Suprapubic skin (tissue), 4 donors: ENCODE measurements around the gene ANKRD13D. TPM values are rescaled to one million over a fixed set of nuclear protein-coding genes. Genes with fewer than 3 reads are reported as not detected.
"Not testable (repeated sequence)": the region's sequence is repeated elsewhere in the genome, so short reads cannot be mapped to it uniquely, and the experiment has no call there.

Experiments used
- DNase-seq, 2 donors: peaks; one replicate each; pipeline ENCODE4 v3.0.0-alpha.2; 2019; ENCODE audit warnings: low spot score in 2 of 2
- H3K27ac ChIP-seq: fragments of 200-600 bp; sonication (generic); one replicate; pipeline ENCODE4 v1.5.1; 2019
- H3K27me3 ChIP-seq: fragments of 200-600 bp; sonication (generic); one replicate; pipeline ENCODE4 v1.5.1; 2019
- H3K36me3 ChIP-seq: fragments of 200-600 bp; sonication (generic); one replicate; pipeline ENCODE4 v1.5.1; 2019
- H3K4me1 ChIP-seq: fragments of 200-600 bp; sonication (generic); one replicate; pipeline ENCODE4 v1.5.1; 2019
- H3K4me3 ChIP-seq: fragments of 200-600 bp; sonication (generic); one replicate; pipeline ENCODE4 v1.5.1; 2019; ENCODE audit warnings: mild to moderate bottlenecking
- H3K9me3 ChIP-seq: fragments of 200-600 bp; sonication (generic); one replicate; pipeline ENCODE4 v1.5.1; 2019
- EP300 ChIP-seq: sonication (generic); formaldehyde crosslinking; IDR thresholded peaks from one replicate; pipeline ENCODE4 v1.6.1; 2017; ENCODE audit warnings: antibody characterized with exemption
- POLR2A ChIP-seq, 2 donors: fragments of 450-650 bp; IDR thresholded peaks; one replicate each; pipeline ENCODE4 v1.6.1; 2017; ENCODE audit warnings: antibody characterized with exemption in 2 of 2, mild to moderate bottlenecking in 2 of 2, moderate library complexity in 2 of 2
- POLR2AphosphoS5 ChIP-seq, 3 donors: sonication (generic); formaldehyde crosslinking; IDR thresholded peaks; one replicate each; pipeline ENCODE4 v1.6.1; 2017; ENCODE audit warnings: antibody characterized with exemption in 3 of 3
- WGBS: methylation state at CpG from one replicate; pipeline ENCODE4 v1.1.5; 2018; 5-methylcytosine and 5-hydroxymethylcytosine counted together
- total RNA-seq, 4 donors: library from RNA; depleted of rRNA; stranded (reverse); fragments of >200 nt; gene quantifications; one replicate each; pipeline ENCODE4 v1.1.0, GENCODE V29; 2016
- TF ChIP-seq, protein P1 (sequence below), 2 donors: fragments of 200-600 bp in 1 of 2; fragments of 450-650 bp in 1 of 2; sonication (generic) in 1 of 2; IDR thresholded peaks; one replicate each; pipeline ENCODE4 v1.5.1; 2016 to 2019; ENCODE audit warnings: antibody characterized with exemption in 2 of 2, mild to moderate bottlenecking in 1 of 2, moderate library complexity in 1 of 2

The ANKRD13D gene
- total RNA-seq, 4 donors from 2014 or later: 55.7 to 154 (median 77.2) TPM

DNA sequence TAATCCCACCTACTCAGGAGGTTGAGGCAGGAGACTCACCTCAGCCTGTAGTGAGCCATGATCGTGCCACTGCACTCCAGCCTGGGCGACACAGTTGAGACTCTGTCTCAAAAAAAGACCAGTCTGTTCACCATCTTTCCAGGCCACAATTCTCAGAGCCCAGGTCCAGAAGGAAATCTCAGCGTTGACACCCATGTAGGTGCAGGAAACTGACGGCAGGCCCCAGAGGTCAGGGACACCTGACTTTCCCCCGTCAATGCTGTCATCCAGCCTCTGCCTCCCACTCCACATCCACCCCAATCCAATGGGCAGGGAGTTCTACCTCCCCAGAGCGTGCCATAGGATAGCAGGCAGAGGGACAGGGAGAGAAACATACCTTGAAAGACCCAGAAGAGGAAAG is 28.7 kb upstream of the ANKRD13D start:
- DNase-seq: no peak

DNA sequence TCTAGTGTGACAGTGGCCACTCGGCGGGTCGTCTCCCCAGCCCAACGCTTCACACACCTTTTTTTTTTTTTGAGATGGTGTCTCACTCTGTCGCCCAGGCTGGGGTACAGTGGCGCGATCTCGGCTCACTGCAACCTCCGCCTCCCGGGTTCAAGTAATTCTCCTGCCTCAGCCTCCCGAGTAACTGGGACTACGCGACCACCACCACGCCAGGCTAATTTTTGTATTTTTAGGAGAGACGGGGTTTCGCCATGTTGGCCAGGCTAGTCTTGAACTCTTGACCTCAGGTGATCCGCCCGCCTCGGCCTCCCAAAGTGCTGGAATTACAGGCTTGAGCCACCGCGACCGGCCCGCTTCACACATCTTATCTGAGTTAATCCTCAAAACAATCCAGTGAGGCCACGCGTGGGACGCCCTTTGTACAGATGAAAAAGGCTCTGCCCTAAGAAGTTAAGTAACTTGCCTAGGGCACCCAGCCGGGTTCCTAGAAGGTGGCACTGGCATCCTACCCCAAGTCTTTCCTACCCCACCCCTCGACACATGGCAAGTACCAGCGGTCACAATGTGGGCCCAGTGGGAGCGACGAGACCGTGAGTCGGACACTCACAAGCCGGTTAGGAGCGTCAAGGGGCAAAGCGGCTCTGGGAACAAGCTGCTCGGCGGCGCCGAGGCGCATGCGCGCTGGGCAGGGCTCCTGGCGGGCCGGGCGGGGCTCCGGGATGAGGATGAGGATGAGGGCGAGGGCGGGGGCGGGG is 28.0 kb upstream of the ANKRD13D start:
- DNase-seq: peak in 1 of 2 donors; percentile 82
- H3K4me1 ChIP-seq: peaks cover 53% of the 10 kb centered on the region

More for the DNA sequence above, 28.7 kb upstream of the ANKRD13D start:
- Histone ChIP-seq H3K4me1 (peaks cover 52% of the 10 kb centered on the region), H3K27ac (no peak overlapping the region), H3K27me3 (no peaks in the 10 kb centered on the region), H3K9me3 (no peaks in the 10 kb centered on the region), H3K36me3 (peaks cover 18% of the 10 kb centered on the region), H3K4me3 (no peak overlapping the region)
- no peak for TF ChIP-seq EP300
- TF ChIP-seq, protein P1, sequence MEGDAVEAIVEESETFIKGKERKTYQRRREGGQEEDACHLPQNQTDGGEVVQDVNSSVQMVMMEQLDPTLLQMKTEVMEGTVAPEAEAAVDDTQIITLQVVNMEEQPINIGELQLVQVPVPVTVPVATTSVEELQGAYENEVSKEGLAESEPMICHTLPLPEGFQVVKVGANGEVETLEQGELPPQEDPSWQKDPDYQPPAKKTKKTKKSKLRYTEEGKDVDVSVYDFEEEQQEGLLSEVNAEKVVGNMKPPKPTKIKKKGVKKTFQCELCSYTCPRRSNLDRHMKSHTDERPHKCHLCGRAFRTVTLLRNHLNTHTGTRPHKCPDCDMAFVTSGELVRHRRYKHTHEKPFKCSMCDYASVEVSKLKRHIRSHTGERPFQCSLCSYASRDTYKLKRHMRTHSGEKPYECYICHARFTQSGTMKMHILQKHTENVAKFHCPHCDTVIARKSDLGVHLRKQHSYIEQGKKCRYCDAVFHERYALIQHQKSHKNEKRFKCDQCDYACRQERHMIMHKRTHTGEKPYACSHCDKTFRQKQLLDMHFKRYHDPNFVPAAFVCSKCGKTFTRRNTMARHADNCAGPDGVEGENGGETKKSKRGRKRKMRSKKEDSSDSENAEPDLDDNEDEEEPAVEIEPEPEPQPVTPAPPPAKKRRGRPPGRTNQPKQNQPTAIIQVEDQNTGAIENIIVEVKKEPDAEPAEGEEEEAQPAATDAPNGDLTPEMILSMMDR (IDR thresholded peaks at IDR 0.05): no peak
- no peak for TF ChIP-seq POLR2A (IDR thresholded peaks at IDR 0.05)
- no peak for TF ChIP-seq POLR2AphosphoS5 (IDR thresholded peaks at IDR 0.05)
- WGBS: 90% methylated on average over 6 of the region's 6 CpGs

DNA sequence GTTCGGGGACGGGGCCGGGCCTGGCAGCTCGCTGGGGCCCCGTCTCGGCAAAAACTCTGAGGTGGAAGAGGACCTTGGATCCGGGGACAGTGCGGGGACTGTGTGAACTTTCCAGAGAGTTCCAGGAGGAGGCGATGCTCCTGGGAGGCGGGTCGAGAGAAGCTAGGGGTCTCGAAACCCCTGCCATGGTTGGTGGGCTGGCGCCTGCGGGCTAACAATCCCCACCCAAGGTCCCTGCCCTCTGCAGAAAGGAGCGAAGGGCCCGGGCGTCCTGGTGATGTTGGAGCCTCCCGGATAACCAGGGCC is 27.5 kb upstream of the ANKRD13D start:
- no peak for TF ChIP-seq POLR2A (IDR thresholded peaks at IDR 0.05)
- TF ChIP-seq, protein P1 (IDR thresholded peaks at IDR 0.05): no peak
- no peak for TF ChIP-seq POLR2AphosphoS5 (IDR thresholded peaks at IDR 0.05)
- TF ChIP-seq EP300: no peak
- 15% methylated on average over 5 of the region's 18 CpGs for WGBS
- H3K4me3 ChIP-seq: peak overlapping the region; percentile 42
- H3K36me3 ChIP-seq: peaks cover 7% of the 10 kb centered on the region
- peak overlapping the region; percentile 2 for H3K27ac ChIP-seq
- DNase-seq: no peak
- no peaks in the 10 kb centered on the region for H3K27me3 ChIP-seq
- no peaks in the 10 kb centered on the region for H3K9me3 ChIP-seq
- peaks cover 53% of the 10 kb centered on the region for H3K4me1 ChIP-seq

More for the DNA sequence above, 28.0 kb upstream of the ANKRD13D start:
- peaks cover 12% of the 10 kb centered on the region for H3K36me3 ChIP-seq
- peak overlapping the region; percentile 2 for H3K27ac ChIP-seq
- H3K27me3 ChIP-seq, H3K9me3 ChIP-seq: not testable (repeated sequence)
- H3K4me3 ChIP-seq: peak overlapping the region; percentile 42
- WGBS: 34% methylated on average over 32 of the region's 50 CpGs

DNA sequence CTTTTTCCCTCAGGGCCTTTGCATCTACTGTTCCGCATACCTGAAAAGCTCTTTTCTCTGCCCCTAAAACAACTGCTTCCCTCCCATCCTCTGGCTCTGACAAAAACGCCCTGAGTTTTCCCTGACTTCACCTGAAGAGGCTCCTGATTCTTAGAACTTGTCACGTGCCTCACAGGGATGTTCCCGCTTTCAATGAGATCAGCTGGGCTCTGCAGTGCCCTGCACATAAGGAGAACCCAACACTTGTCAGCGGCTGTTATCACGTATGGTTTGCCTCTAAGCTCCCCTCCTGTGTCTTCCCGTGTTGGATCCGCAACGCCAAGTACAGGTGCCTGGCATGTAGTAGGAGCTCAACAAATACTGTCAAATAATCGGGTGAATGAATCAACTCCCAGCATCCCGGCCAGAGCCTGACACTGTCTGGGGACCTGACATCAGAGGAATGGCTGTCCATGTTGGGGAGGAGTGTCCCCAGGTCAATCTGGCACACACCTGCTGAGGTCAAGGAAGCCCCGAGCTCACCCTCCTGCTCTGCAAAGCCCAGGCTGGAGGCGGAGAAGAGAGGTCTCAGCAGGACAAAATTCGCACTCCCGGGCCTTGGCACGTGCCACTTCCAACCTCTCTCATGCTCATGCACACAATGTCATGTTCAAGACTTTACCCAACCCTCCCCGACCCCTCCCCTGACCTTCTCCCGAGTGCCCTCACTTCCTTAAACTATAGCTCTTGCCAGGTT is 27.0 kb upstream of the ANKRD13D start:
- Histone ChIP-seq H3K36me3 (peaks cover 2% of the 10 kb centered on the region), H3K9me3 (no peaks in the 10 kb centered on the region), H3K4me1 (peaks cover 56% of the 10 kb centered on the region), H3K27me3 (no peaks in the 10 kb centered on the region), H3K4me3 (no peak overlapping the region), H3K27ac (peak overlapping the region; percentile 2)
- WGBS: 39% methylated on average over 12 of the region's 18 CpGs
- no peak for TF ChIP-seq EP300
- TF ChIP-seq POLR2A (IDR thresholded peaks at IDR 0.05): no peak
- TF ChIP-seq, protein P1 (IDR thresholded peaks at IDR 0.05): no peak
- TF ChIP-seq POLR2AphosphoS5 (IDR thresholded peaks at IDR 0.05): no peak
- peak in 1 of 2 donors; percentile 67 for DNase-seq

DNA sequence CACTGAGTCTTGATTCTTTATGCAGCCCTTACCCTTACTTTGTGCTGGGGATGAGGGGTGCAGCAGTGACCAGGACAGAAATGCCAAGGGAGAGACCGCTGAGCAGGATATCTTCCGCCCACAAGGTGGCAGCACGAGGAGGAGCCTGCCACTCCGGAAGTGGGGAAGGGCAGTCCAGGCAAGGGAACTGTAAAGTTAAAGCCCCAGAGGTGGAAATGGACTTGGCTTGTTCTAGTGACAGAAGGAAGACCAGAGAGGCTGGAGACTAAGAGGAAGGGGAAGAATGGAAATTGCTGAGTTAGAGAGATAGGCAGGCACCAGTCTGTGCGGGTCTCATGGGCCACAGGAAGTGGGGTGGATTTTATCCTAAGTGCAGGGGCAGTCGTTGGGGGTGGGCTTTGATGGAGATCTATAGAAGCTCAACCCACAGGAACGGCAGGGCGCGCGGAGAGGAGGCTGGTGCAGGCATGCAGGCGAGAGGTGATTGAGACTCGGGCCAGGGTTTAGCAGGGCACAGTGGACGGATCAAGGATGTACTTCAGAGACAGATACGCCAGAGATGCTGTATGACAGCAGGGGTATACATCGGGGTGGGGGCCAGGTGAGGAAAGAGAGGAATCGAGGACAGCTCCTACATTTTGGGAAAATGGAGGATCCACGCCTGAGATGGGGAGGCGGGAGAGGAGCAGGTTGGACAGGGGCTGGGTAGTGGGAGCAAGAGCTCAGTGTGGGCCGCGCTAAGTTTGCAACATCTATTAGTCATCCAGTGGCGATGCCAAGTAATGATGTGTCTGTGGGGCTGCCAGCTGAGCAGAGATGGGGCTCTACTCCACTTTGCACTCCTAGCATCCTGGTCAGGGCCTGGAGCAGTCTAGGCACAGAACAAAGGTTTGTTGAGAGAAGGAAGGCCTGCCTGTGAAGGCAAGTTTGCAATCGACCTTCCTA is 26.1 kb upstream of the ANKRD13D start:
- TF ChIP-seq, protein P1 (IDR thresholded peaks at IDR 0.05): peak; percentile 61 to 88
- no peak for TF ChIP-seq EP300
- TF ChIP-seq POLR2A (IDR thresholded peaks at IDR 0.05): no peak
- TF ChIP-seq POLR2AphosphoS5 (IDR thresholded peaks at IDR 0.05): peak in 1 of 3 donors; percentile 61
- DNase-seq: peak in 1 of 2 donors; percentile 89
- Histone ChIP-seq H3K36me3 (no peaks in the 10 kb centered on the region), H3K4me1 (peaks cover 65% of the 10 kb centered on the region), H3K27me3 (no peaks in the 10 kb centered on the region), H3K9me3 (no peaks in the 10 kb centered on the region), H3K4me3 (no peak overlapping the region), H3K27ac (peak overlapping the region; percentile 80)
- 31% methylated on average over 22 of the region's 22 CpGs for WGBS
